Left ventricle myocardium inferior (tissue), 1 donor: ENCODE results near the gene AP2S1. TPM values are rescaled to one million over a fixed set of nuclear protein-coding genes. Genes with fewer than 3 reads are reported as not detected.

Experiments
- DNase-seq: peaks from one replicate; pipeline ENCODE4 v3.0.0-alpha.2; 2020
- H3K27ac ChIP-seq: fragments of 200-600 bp; replicated peaks from 2 replicates; pipeline ENCODE4 v1.8.0; 2021
- H3K27me3 ChIP-seq: fragments of 200-600 bp; 2 replicates; pipeline ENCODE4 v1.8.0; 2021; ENCODE audit warnings: low read depth
- H3K36me3 ChIP-seq: fragments of 200-600 bp; 2 replicates; pipeline ENCODE4 v1.8.0; 2021
- H3K4me1 ChIP-seq: fragments of 200-600 bp; 2 replicates; pipeline ENCODE4 v1.8.0; 2021
- H3K4me3 ChIP-seq: fragments of 200-600 bp; 2 replicates; pipeline ENCODE4 v1.8.0; 2021; ENCODE audit warnings: mild to moderate bottlenecking, moderate library complexity
- H3K9me3 ChIP-seq: fragments of 200-600 bp; replicated peaks from 2 replicates; pipeline ENCODE4 v1.8.0; 2021
- intact Hi-C: fragments of 100-400 bp; cut with micrococcal nuclease; formaldehyde crosslinking; loops from one replicate; pipeline ENCODE4 v1.11.0; 2022
- total RNA-seq: library from RNA; stranded (reverse); fragmentation: NEBNext Ultra II Directional; extraction: Animal tissue kit (Norgen Biotek cat#: 25700); gene quantifications from one replicate; pipeline ENCODE4 v1.2.1, GENCODE V29; 2021
- TF ChIP-seq, protein P1 (sequence below): fragments of 200-600 bp; IDR thresholded peaks from 2 replicates; pipeline ENCODE4 v1.8.0; 2021; ENCODE audit warnings: antibody characterized with exemption, mild to moderate bottlenecking, borderline replicate concordance
- donor health status: DM: no; HTN: yes; CAD: no; lungs with severe emphysema.

AP2S1 gene
- total RNA-seq, 1 donor from 2014 or later = 87.3 TPM

DNA sequence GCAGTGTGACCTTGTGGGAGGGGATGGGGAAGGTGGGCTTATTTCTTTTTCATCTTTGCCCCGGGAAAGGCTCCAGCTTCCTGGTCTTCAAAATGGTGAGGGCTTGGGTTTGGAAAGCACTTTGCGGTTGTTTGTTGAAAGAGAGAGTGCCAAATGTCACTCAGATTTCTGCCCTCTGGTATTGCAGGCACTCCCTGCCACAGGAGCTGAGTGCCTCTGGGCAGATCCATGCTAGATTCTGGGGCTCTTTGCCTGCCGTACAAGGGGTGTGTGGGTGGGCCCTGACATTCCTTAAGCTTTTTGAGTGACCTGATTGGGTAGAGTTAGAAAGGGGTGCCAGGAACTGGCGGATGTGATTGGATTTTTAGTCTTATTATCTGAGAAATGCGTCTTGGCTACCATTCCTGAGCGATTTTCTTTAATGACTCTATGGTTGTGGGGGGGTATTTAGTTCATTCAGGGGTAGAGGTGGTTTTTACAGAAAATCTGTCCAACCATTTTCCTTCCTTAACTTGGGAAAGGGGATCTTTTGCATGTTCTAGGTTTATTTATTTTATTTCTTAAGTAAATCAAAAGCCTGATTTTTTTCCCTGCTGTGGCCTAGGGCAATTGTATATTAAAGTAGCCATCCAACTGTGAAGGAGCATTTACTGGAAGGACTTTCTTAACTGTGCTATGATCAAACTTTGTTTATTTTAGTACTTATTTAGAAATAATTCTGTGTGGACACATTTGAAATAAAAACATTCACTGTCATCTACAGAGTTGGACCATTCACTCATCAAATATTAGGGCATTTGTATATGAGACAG, 13.4 kb upstream of the AP2S1 start:
- H3K9me3 ChIP-seq = no peaks in the 10 kb centered on the region
- H3K27ac ChIP-seq = peak overlapping the region; percentile 98
- no peaks in the 10 kb centered on the region for H3K27me3 ChIP-seq
- TF ChIP-seq, protein P1, sequence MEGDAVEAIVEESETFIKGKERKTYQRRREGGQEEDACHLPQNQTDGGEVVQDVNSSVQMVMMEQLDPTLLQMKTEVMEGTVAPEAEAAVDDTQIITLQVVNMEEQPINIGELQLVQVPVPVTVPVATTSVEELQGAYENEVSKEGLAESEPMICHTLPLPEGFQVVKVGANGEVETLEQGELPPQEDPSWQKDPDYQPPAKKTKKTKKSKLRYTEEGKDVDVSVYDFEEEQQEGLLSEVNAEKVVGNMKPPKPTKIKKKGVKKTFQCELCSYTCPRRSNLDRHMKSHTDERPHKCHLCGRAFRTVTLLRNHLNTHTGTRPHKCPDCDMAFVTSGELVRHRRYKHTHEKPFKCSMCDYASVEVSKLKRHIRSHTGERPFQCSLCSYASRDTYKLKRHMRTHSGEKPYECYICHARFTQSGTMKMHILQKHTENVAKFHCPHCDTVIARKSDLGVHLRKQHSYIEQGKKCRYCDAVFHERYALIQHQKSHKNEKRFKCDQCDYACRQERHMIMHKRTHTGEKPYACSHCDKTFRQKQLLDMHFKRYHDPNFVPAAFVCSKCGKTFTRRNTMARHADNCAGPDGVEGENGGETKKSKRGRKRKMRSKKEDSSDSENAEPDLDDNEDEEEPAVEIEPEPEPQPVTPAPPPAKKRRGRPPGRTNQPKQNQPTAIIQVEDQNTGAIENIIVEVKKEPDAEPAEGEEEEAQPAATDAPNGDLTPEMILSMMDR = no peak
- peak overlapping the region; percentile 79 for H3K4me3 ChIP-seq
- no peaks in the 10 kb centered on the region for H3K36me3 ChIP-seq
- intact Hi-C loops = loop anchor here (5.0 to 10.0 kb wide), 2 partner anchors 61 to 118 kb away; no protein-coding TSS in a partner anchor
- DNase-seq = no peak
- H3K4me1 ChIP-seq = peaks cover 90% of the 10 kb centered on the region

DNA sequence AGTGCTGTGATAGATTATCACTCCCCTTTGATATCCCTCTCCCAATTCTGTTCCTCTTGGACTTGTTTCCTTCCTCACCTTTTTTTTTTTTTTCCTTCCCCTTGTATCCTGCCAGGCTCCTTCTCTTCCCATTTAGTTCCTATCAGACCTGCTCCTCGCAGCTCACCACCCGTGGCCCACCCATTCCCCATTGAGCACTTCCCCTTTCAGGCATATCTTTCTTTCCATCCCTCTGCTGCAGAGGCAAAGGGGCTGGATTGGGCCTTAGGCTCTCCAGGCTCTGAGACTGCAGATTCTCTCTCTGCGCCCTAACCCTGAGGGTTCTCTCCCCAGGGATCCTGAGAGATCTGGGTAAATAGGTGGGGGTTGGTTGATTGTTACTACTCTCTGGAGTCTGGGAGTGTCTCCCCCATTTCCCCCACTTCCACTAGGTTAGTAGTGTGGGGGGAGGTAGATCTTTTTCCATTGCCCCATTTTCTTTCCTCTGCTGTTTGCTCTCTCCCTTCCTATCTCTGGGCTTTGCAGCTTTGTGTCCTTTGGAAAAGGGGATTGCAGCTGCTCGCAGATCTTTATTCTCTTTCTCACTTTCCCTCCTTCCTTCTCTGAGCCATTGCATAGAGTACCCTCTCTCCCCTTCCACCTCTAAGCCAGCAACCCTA, 12.5 kb upstream of the AP2S1 start:
- Histone ChIP-seq H3K27me3 (no peaks in the 10 kb centered on the region), H3K4me1 (peaks cover 85% of the 10 kb centered on the region), H3K27ac (peak overlapping the region; percentile 98), H3K36me3 (no peaks in the 10 kb centered on the region), H3K9me3 (no peaks in the 10 kb centered on the region), H3K4me3 (peak overlapping the region; percentile 79)
- no peak for DNase-seq
- intact Hi-C loops = loop anchor here (5.0 to 10.0 kb wide), 2 partner anchors 62 to 119 kb away; no protein-coding TSS in a partner anchor
- TF ChIP-seq, protein P1 = no peak

DNA sequence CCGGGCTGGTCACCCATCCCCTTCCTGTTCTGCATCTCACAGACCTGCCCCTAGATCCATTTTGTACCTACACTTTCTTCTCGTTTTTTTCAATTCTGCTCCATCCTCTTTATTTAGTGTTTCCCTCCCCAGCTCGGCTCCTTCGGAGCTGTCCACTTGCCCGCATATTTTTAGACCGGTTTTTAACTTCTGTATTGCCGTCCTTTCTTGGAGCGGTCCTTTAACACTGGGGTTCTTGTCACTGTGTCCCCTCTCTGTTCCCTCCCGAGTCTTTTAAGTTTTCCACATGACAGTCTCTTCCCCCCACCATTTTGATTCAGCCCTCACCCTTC, 11.8 kb upstream of the AP2S1 start:
- TF ChIP-seq, protein P1 = no peak
- Histone ChIP-seq H3K27me3 (no peaks in the 10 kb centered on the region), H3K27ac (peak overlapping the region; percentile 98), H3K9me3 (no peaks in the 10 kb centered on the region), H3K4me1 (peaks cover 79% of the 10 kb centered on the region), H3K4me3 (peak overlapping the region; percentile 79), H3K36me3 (no peaks in the 10 kb centered on the region)
- DNase-seq = no peak
- intact Hi-C loops = loop anchor here (5.0 to 10.0 kb wide), 2 partner anchors 62 to 120 kb away; no protein-coding TSS in a partner anchor

DNA sequence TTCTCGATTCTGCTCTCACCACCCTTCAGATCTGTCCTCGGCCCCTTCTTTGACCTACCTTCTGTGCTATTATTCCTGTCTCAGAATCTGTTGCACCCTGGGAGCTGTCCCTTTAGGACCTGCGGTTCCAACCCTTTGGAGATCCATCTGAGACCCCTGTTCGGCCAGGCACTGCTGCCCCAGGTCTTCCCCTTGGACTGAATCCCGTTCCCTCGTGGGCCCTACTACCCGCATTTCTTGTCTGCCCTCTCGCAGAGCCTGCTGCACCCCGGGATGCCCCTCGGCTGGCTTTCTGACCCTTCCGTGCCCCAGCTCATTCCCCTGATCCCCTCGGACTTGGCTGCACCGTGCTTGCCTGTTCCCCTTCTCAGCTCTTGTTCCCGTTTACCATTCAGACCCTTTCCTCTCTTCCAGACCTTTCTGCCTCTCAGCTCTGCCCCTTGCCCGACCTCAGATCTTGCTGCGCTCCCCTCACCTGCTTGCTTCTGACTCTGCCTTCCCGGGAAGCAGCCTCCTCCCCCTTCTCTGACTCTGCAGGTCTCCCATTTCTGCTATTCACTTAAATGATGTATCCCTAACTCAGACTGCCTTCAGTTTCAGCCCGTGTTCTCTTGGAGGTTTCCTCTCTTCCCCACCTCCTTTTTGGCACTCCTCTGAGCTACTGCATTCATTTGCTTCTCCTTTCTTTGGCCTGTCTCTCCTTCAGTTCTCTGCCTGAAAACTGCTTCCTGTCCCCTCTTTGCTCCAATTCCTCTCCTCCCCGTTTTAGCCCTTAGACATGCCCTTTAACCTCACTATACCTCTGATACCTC, 11.3 kb upstream of the AP2S1 start:
- no peak for DNase-seq
- Histone ChIP-seq H3K4me3 (peak overlapping the region; percentile 79), H3K27me3 (no peaks in the 10 kb centered on the region), H3K9me3 (no peaks in the 10 kb centered on the region), H3K27ac (peak overlapping the region; percentile 98), H3K4me1 (peaks cover 75% of the 10 kb centered on the region), H3K36me3 (no peaks in the 10 kb centered on the region)
- TF ChIP-seq, protein P1 = no peak
- intact Hi-C loops = loop anchor here (5.0 to 10.0 kb wide), 2 partner anchors 63 to 120 kb away; no protein-coding TSS in a partner anchor
